HuH-7.5 (cell line): ENCODE measurements around the gene AK8.
"Not testable (repeated sequence)": the region's sequence is repeated elsewhere in the genome, so short reads cannot be mapped to it uniquely, and the experiment has no call there.

Experiments used
- DNase-seq: peaks from one replicate; pipeline ENCODE4 v3.0.0; 2011; ENCODE audit warnings: low spot score

The AK8 gene

GRCh38 chr9:132797861-132798659 lies 80.0 kb downstream of the AK8 start:
- no peak for DNase-seq

- no peak for DNase-seq
Measured at GRCh38 chr9:132795511-132796303, 82.4 kb downstream of the AK8 start.

- no peak for DNase-seq
Measured at GRCh38 chr9:132794730-132795380, 83.2 kb downstream of the AK8 start.

DNA sequence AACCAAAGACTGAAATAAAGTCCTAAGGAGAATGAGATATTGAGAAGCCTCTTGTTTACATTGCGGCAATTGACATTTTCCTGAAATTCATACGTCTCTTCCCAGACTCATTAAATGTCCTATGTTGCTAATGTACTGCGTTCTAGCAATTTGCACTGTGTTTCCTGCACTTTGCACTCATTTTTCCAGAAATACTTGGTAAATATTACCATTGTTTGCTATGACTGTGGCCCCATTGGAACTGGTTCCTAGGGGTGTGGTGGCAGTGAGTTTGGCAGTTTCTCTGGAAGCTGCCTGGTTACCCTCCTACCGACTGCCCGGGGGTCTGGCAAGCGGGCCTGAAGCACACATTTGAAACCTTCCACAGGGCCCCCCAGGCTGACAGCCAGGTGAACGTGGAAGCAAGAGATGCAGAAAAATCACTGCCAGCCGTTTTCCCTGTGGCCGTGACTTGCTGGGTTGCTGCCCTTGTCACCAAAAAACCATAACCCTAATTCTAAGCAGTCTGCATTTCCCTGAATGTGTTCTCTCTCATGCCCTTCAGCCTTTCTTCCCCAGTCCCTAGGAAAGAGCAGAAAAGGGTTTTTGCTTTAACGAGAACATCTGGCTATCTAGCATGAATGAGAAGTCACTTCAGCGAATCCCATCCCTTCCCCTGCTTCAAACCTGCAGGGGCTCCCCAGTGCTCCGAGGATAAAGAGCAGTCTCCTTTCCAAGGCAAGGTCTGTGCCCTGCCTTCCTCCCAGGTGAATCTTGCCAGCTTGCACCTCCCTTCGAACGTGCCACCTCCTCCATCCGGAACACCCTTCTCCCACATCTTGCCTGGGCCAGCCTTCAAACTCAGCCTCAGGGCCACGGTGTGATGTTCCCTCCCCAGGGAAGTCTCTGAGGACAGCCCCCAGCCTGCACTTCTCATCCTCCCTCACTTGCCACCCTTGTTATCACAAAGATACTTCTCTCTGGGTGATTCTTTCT lies 84.2 kb downstream of the AK8 start:
- no peak for DNase-seq

GRCh38 chr9:132792547-132792946 lies 85.5 kb downstream of the AK8 start:
- no peak for DNase-seq

- DNase-seq: no peak
Measured at GRCh38 chr9:132791699-132792240, 86.3 kb downstream of the AK8 start.

DNA sequence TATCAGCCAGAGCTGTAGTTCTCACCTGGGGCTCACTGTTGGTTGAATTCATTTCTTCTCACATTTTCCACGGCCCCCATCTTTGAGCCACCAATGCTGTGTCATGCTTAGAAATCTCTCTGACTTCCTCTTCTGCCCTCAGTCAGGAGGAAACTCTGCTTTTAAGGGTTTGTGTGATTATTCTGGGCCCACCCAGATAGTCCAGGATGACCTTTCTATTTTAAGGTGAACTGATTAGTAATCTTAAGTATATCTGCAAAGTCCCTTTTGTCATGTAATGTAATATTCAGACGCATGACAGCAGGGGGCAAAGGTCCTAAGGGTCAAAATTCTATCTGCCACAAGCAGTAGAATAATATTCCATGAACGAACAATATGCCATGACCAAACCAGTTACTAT lies 88.4 kb downstream of the AK8 start:
- DNase-seq: no peak

GRCh38 chr9:132788378-132788777 lies 89.7 kb downstream of the AK8 start:
- DNase-seq: no peak

DNA sequence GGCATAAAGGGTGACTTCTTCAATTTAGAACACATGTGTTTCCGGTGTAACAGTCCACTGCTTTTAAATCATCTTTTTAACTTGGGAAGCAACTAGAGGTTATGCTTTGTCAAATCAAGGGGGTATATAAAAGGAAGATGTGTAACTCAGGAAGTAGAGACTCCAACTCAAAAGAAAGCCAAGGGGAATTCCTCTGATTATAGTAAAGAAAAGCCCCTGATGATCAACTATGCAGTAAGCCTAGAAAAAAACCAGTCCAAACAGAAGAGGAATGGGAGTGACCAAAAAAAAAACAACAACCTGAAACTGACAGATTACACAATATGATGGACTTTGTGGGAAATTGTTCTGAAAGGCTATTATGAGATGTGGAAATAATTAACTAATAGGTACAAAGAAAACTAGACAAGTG lies 90.3 kb downstream of the AK8 start:
- DNase-seq: no peak

DNA sequence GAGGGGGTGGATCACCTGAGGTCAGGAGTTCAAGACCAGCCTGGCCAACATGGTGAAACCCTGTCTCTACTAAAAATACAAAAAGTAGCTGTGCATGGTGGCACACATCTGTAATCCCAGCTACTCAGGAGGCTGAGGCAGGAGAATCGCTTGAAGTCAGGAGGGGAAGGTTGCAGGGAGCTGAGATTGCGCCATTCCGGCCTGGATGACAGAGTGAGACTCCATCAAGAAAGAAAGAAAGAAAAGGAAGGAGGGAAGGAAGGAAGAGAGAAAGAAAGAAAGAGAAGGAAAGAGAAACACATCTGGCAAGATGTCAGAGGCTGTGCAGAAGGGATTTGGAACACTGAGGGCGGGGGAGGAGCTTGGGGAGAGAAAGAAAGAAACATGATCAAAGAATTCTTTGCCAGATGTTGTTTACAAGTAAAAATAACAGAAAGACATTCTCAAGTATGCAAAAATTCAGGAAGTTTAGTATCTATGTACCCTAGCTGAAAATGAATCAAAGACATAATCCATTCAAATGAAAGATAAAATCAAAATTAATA lies 93.7 kb downstream of the AK8 start:
- DNase-seq: no peak

DNA sequence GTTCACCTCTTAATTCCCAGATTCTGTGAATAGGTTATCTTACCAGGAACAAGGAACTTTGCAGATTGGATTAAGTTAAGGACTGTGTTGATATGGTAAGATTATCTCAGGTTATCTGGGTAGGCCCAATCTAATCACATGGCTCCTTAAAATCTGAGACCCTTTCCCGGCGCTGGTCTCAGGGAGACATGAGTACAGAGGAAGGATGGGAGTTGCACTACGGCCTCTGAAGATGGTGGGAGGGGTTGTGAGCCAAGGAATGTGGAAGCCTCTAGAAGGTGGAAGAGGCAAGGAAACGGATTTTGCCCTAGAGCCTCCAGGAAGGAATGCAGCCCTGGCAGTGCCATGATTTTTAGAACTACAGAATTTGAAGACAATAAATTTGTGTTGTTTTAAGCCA lies 95.1 kb downstream of the AK8 start:
- DNase-seq: no peak

- no peak for DNase-seq
Measured at GRCh38 chr9:132782037-132782436, 96.0 kb downstream of the AK8 start.

DNA sequence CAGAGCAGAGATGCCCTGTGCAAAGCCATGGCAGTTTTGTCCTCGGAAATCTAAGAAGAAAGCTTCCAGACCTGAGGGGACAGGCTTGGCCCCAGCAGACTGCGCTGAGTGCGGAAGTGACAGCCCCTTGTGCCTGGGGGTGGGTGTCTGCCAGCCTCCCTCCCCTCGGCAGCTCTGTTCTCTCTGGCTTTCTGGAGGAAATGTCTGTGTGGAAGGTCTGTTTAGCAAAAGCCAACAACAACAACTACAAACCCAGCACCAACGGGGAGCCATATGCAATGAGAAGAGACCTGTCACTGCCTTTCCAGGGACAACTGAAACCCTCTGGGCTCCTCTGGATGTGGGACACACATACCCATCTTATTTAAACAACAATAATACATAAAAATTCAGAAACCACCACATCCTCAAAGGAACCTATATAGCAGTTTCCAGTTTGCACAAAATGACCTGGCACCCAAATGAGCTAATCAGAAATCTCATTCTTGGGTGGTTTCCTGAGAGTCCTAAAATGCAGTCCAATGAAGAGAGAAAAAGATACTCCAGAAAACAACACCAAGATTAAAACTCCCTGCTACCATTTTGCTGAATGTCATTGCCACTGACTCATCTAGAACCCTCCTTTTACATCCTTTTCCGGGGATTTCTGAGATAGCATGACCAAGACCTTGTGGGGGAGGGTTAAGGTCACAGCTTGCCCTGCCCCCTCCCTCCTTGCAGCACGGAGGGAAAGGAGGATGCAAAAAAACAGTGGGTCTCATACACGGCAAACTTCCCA lies 97.7 kb downstream of the AK8 start:
- no peak for DNase-seq

DNA sequence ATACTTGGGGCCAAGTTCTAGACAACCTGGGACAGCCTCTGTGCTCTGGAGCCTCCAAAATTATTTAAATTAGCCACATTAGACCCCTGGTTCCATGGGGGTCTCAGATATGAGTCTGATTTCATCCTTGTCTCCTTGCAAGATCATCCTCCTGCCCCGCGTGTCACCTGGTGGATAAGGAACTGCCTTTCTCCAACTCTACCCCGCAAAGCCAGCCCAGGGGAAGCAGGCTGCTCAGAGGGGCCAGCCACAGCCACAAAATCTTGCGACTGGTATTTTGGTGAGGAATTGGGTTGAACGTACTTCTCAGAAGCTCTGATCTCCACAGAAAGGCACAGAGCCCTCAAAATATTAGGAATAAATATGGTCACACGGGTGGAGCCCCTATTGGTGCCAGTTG lies 101.2 kb downstream of the AK8 start:
- DNase-seq: no peak

GRCh38 chr9:132776268-132776667 lies 101.8 kb downstream of the AK8 start:
- no peak for DNase-seq

GRCh38 chr9:132775720-132776119 lies 102.4 kb downstream of the AK8 start:
- DNase-seq: no peak

DNA sequence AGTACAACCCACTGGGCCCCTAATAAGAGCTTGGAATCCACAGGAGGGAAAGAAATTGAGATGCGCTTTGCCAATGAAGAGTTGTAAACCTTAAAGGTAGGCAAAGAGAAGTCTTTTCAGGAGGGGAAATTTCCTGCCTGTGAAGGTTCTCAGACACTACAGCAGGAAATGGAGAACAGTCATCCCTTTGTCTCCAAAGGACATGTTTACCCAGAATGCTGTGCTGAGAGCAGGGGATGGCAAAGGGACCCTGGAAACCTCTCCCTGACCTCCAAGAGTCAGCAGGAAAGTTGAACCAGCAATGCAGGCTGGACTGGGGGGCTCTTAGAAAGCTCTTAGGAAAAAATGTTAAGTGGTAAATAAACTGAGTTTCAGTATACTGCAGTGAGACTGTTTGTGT lies 103.2 kb downstream of the AK8 start:
- no peak for DNase-seq

GRCh38 chr9:132773764-132774339 lies 104.2 kb downstream of the AK8 start:
- no peak for DNase-seq

GRCh38 chr9:132773093-132773492 lies 105.0 kb downstream of the AK8 start:
- DNase-seq: no peak

- not testable (repeated sequence) for DNase-seq
Measured at GRCh38 chr9:132771752-132772151, 106.3 kb downstream of the AK8 start.
